ENCODE data around the gene KIT. TPM values are rescaled to one million over a fixed set of nuclear protein-coding genes. Genes with fewer than 3 reads are reported as not detected.

Gene KIT
- total and polyA plus RNA-seq, 10 of the 15 experiments (the other 5 are each of a cell fraction or from before 2014, with no cell fraction given), result 0.01 to 0.03 TPM; not detected in 8

DNA sequence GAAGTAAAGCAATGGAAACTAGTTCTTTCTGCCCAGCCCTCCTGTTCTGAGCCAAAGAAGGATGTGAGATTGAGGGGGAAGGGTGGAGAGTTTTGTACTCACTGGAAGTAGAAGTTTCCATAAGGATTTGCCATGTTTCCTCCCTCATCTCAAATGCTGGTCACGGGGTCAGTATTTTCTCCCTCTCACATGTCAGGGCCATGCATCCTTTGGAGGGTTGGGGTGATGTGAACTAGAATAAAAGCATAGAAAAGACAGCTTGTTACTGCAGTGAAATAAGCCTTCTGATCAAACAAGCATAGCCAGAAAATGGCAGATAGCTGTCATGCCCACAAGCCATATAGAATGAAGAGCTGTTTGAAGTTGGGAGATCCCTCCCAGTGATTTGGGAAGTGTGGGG is 79.7 kb downstream of the KIT start:
- H3K79me2 ChIP-seq (ENCODE audit: control insufficient read depth, insufficient read depth, low read length), result no peaks in the 10 kb centered on the region
- no peak for DNase-seq (ENCODE audit: low read depth, low spot score)
- H3K4me2 ChIP-seq (ENCODE audit: control insufficient read depth, insufficient read depth), result no peak overlapping the region
- TF ChIP-seq TCF3 (IDR thresholded peaks at IDR 0.05; ENCODE audit: borderline replicate concordance, insufficient read depth, low read depth, low read length) (no peak), NFXL1 (IDR thresholded peaks at IDR 0.05; ENCODE audit: borderline replicate concordance) (no peak), SMC3 (IDR thresholded peaks at IDR 0.05; ENCODE audit: borderline replicate concordance, low read length) (no peak)
- no peaks in the 10 kb centered on the region for H3K4me1 ChIP-seq (ENCODE audit: control insufficient read depth, insufficient read depth, low read length)
- 0% methylated on average over 1 of the region's 1 CpG for WGBS (ENCODE audit: insufficient coverage, insufficient replicate concordance, low lambda C conversion rate, missing lambda C conversion rate)
- no peak overlapping the region for H2AFZ ChIP-seq (ENCODE audit: control insufficient read depth, low read depth, low read length)
- ATAC-seq, result no peak
- no peaks in the 10 kb centered on the region for H3K9me3 ChIP-seq (replicated peaks; ENCODE audit: control insufficient read depth, insufficient read depth, low read length)
- no peaks in the 10 kb centered on the region for H3K36me3 ChIP-seq (ENCODE audit: control insufficient read depth in 2 of 2, insufficient read depth in 2 of 2, low read length in 1 of 2)
- no peak for FAIRE-seq
- H3K9ac ChIP-seq (ENCODE audit: control insufficient read depth, insufficient read depth, low read length), result no peak overlapping the region
- H3K27ac ChIP-seq (ENCODE audit: control insufficient read depth, insufficient read depth), result no peak overlapping the region
- ChIA-PET POLR2A (no interaction called here), RAD21 (ENCODE audit: unreplicated experiment) (no interaction called here), SMC1A (ENCODE audit: uncharacterized antibody, unreplicated experiment) (interaction anchor here (1.0 kb wide), 1 partner anchor 47 kb away, joined by 3 read pairs; no protein-coding TSS in a partner anchor), CTCF (no interaction called here)
- BruUV-seq (replicated peaks), result no TSS peak
- H3K4me3 ChIP-seq, result no peak overlapping the region
- in situ Hi-C loops (cut with MboI), result no loop called here
- intact Hi-C loops (cut with micrococcal nuclease; ENCODE audit: unreplicated experiment), result no loop called here
- H3K27me3 ChIP-seq (replicated peaks in 1 of 2; ENCODE audit: control insufficient read depth in 2 of 2, insufficient read depth in 2 of 2, low read length in 1 of 2), result no peaks in the 10 kb centered on the region
- no peaks in the 10 kb centered on the region for H4K20me1 ChIP-seq (ENCODE audit: control insufficient read depth, insufficient read depth)

DNA sequence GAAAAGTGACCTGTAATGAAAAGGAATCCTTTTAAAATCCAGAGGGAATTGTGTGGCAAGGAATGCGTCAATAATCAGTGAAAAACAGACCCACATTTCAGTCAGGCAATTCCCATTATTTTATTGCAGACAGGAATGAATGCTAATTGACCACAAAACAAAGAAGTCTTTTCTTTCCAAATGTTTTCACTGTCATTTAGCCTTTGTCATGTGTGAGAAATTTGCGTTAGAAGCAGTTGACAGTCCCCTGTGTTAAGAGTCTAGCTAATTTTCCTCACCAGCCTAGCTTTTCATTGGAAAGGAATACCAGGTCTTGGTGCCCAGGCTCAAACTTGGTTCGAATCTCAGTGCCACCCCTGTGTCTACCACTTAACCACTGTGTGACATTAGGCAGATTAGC is 83.4 kb downstream of the KIT start:
- Histone ChIP-seq H3K36me3 (ENCODE audit: control insufficient read depth in 2 of 2, insufficient read depth in 2 of 2, low read length in 1 of 2) (no peaks in the 10 kb centered on the region), H2AFZ (ENCODE audit: control insufficient read depth, low read depth, low read length) (no peak overlapping the region), H4K20me1 (ENCODE audit: control insufficient read depth, insufficient read depth) (no peaks in the 10 kb centered on the region), H3K27me3 (replicated peaks in 1 of 2; ENCODE audit: control insufficient read depth in 2 of 2, insufficient read depth in 2 of 2, low read length in 1 of 2) (no peaks in the 10 kb centered on the region), H3K4me3 (no peak overlapping the region), H3K9ac (ENCODE audit: control insufficient read depth, insufficient read depth, low read length) (no peak overlapping the region), H3K27ac (ENCODE audit: control insufficient read depth, insufficient read depth) (no peak overlapping the region), H3K4me2 (ENCODE audit: control insufficient read depth, insufficient read depth) (no peak overlapping the region), H3K9me3 (replicated peaks; ENCODE audit: control insufficient read depth, insufficient read depth, low read length) (no peaks in the 10 kb centered on the region), H3K4me1 (ENCODE audit: control insufficient read depth, insufficient read depth, low read length) (no peaks in the 10 kb centered on the region), H3K79me2 (ENCODE audit: control insufficient read depth, insufficient read depth, low read length) (no peaks in the 10 kb centered on the region)
- ATAC-seq (no peak), DNase-seq (ENCODE audit: low read depth, low spot score) (no peak), FAIRE-seq (no peak)
- CTCF ChIA-PET, result no interaction called here
- in situ Hi-C loops (cut with MboI) (no loop called here), intact Hi-C loops (cut with micrococcal nuclease; ENCODE audit: unreplicated experiment) (no loop called here)
- WGBS (ENCODE audit: insufficient coverage, insufficient replicate concordance, low lambda C conversion rate, missing lambda C conversion rate), result 18% methylated on average over 3 of the region's 3 CpGs
- no TSS peak for BruUV-seq (replicated peaks)
- SMC1A ChIA-PET (ENCODE audit: uncharacterized antibody, unreplicated experiment), result no interaction called here
- RAD21 ChIA-PET (ENCODE audit: unreplicated experiment), result no interaction called here
- POLR2A ChIA-PET, result no interaction called here
- TF ChIP-seq DPF2 (IDR thresholded peaks at IDR 0.05), result no peak
- TF ChIP-seq, protein P1, sequence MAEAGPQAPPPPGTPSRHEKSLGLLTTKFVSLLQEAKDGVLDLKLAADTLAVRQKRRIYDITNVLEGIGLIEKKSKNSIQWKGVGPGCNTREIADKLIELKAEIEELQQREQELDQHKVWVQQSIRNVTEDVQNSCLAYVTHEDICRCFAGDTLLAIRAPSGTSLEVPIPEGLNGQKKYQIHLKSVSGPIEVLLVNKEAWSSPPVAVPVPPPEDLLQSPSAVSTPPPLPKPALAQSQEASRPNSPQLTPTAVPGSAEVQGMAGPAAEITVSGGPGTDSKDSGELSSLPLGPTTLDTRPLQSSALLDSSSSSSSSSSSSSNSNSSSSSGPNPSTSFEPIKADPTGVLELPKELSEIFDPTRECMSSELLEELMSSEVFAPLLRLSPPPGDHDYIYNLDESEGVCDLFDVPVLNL (IDR thresholded peaks at IDR 0.05; ENCODE audit: low read depth, low read length), result no peak
- no peak for TF ChIP-seq ZNF384 (IDR thresholded peaks at IDR 0.05; ENCODE audit: borderline replicate concordance, low read depth, low read length)
- TF ChIP-seq CBX5 (IDR thresholded peaks at IDR 0.05; ENCODE audit: low read depth), result no peak
- TF ChIP-seq, protein P2, sequence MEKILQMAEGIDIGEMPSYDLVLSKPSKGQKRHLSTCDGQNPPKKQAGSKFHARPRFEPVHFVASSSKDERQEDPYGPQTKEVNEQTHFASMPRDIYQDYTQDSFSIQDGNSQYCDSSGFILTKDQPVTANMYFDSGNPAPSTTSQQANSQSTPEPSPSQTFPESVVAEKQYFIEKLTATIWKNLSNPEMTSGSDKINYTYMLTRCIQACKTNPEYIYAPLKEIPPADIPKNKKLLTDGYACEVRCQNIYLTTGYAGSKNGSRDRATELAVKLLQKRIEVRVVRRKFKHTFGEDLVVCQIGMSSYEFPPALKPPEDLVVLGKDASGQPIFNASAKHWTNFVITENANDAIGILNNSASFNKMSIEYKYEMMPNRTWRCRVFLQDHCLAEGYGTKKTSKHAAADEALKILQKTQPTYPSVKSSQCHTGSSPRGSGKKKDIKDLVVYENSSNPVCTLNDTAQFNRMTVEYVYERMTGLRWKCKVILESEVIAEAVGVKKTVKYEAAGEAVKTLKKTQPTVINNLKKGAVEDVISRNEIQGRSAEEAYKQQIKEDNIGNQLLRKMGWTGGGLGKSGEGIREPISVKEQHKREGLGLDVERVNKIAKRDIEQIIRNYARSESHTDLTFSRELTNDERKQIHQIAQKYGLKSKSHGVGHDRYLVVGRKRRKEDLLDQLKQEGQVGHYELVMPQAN (conservative IDR thresholded peaks at IDR 0.05), result no peak
- no peak for TF ChIP-seq PML (IDR thresholded peaks at IDR 0.05; ENCODE audit: low read length)
- TF ChIP-seq MYC (IDR thresholded peaks at IDR 0.05; ENCODE audit: insufficient read depth, insufficient read length, insufficient replicate concordance, low read length, severe bottlenecking), result no peak
- TF ChIP-seq MTA3 (IDR thresholded peaks at IDR 0.05; ENCODE audit: borderline replicate concordance, low read length), result no peak
- no peak for TF ChIP-seq SP1 (IDR thresholded peaks at IDR 0.05; ENCODE audit: low read depth, low read length)

All from GM12878 (cell line).